IMR-90 (cell line): Measurements from ENCODE around the gene BUB1B. TPM values are rescaled to one million over a fixed set of nuclear protein-coding genes. Genes with fewer than 3 reads are reported as not detected.

ENCODE experiments used
- ATAC-seq: fragments of 200-7000 bp; cut with Tn5 transposase; 2 replicates; pipeline ENCODE4 v1.9.1; 2020; ENCODE audit warnings: low read depth, mild to moderate bottlenecking, moderate library complexity
- BruUV-seq: library from RNA; stranded (reverse); fragments of 400-500 nt; replicated peaks from 2 replicates; lab custom pipeline; 2021; lab: Mats Ljungman, UMichigan
- CTCF ChIA-PET: fragments of 300-600 bp; formaldehyde crosslinking; extraction: SDS; loops from one replicate; lab custom pipeline; 2021; ENCODE audit warnings: antibody characterized with exemption; lab: Yijun Ruan, JAX
- POLR2A ChIA-PET: fragments of 300-600 bp; sonication (Branson Sonifier 250); formaldehyde crosslinking; loops from one replicate; lab custom pipeline; 2022; ENCODE audit warnings: antibody characterized with exemption; ENCODE audit not compliant: unreplicated experiment; lab: Charles Lee
- DNase-seq: peaks from one replicate; pipeline ENCODE4 v3.0.0; 2013
- H2AFZ ChIP-seq: replicated peaks from 2 replicates; pipeline ENCODE3; 2013; ENCODE audit warnings: low read length, mild to moderate bottlenecking; ENCODE audit not compliant: poor library complexity
- H2AK5ac ChIP-seq: 2 replicates; pipeline ENCODE4 v1.6.1; 2013; ENCODE audit warnings: low read depth, low read length, inconsistent platforms
- H2AK9ac ChIP-seq: replicated peaks from 2 replicates; pipeline ENCODE3; 2013; ENCODE audit warnings: mild to moderate bottlenecking, low read depth, low read length, moderate library complexity; ENCODE audit not compliant: poor library complexity
- H2BK120ac ChIP-seq: 2 replicates; pipeline ENCODE4 v1.6.1; 2013; ENCODE audit warnings: low read depth, low read length, inconsistent platforms
- H2BK15ac ChIP-seq: 3 replicates; pipeline ENCODE4 v1.6.1; 2013; ENCODE audit warnings: low read depth, low read length, inconsistent platforms
- H2BK20ac ChIP-seq: 2 replicates; pipeline ENCODE4 v1.6.1; 2013; ENCODE audit warnings: low read depth, mild to moderate bottlenecking, inconsistent platforms, low read length, moderate library complexity
- H2BK5ac ChIP-seq: 2 replicates; pipeline ENCODE4 v1.6.1; 2013; ENCODE audit warnings: mild to moderate bottlenecking, low read depth, low read length, inconsistent platforms; ENCODE audit not compliant: poor library complexity, severe bottlenecking
- H3K14ac ChIP-seq: replicated peaks from 2 replicates; pipeline ENCODE4 v1.6.1; 2013; ENCODE audit warnings: low read depth, low read length, inconsistent platforms
- H3K18ac ChIP-seq: 2 replicates; pipeline ENCODE4 v1.6.1; 2013; ENCODE audit warnings: low read depth, low read length, control low read depth
- H3K23ac ChIP-seq: 2 replicates; pipeline ENCODE4 v1.6.1; 2013; ENCODE audit warnings: low read depth, low read length, inconsistent platforms
- H3K27ac ChIP-seq: 2 replicates; pipeline ENCODE4 v1.5.1; 2013; ENCODE audit warnings: mild to moderate bottlenecking, control low read depth, low read length; ENCODE audit not compliant: insufficient read depth
- H3K27me3 ChIP-seq: 2 replicates; pipeline ENCODE4 v1.6.1; 2013; ENCODE audit warnings: low read length; ENCODE audit not compliant: control insufficient read depth, insufficient read depth
- H3K36me3 ChIP-seq: 2 replicates; pipeline ENCODE4 v1.6.1; 2013; ENCODE audit warnings: low read length, mixed read lengths; ENCODE audit not compliant: control insufficient read depth, insufficient read depth
- H3K4ac ChIP-seq: 2 replicates; pipeline ENCODE4 v1.6.1; 2013; ENCODE audit warnings: low read depth, low read length, inconsistent platforms
- H3K4me1 ChIP-seq: 2 replicates; pipeline ENCODE4 v1.6.1; 2013; ENCODE audit warnings: low read length, mixed read lengths; ENCODE audit not compliant: control insufficient read depth, insufficient read depth
- H3K4me2 ChIP-seq: 2 replicates; pipeline ENCODE4 v1.6.1; 2013; ENCODE audit warnings: low read depth, mild to moderate bottlenecking, control low read depth, low read length, moderate library complexity
- H3K4me3 ChIP-seq: 2 replicates; pipeline ENCODE4 v1.5.1; 2013; ENCODE audit warnings: low read depth, mild to moderate bottlenecking, control low read depth, low read length, moderate library complexity; ENCODE audit not compliant: insufficient read depth
- H3K56ac ChIP-seq: 2 replicates; pipeline ENCODE4 v1.6.1; 2013; ENCODE audit warnings: low read length, inconsistent platforms; ENCODE audit not compliant: insufficient read depth; ENCODE audit errors: extremely low read depth
- H3K79me1 ChIP-seq, 2 experiments: 2 replicates each; pipeline ENCODE4 v1.6.1; 2013; ENCODE audit warnings: low read length in 2 of 2, inconsistent platforms in 1 of 2, low read depth in 1 of 2
- H3K9ac ChIP-seq: 2 replicates; pipeline ENCODE4 v1.6.1; 2013; ENCODE audit warnings: low read depth, low read length, control low read depth
- H3K9me1 ChIP-seq: 2 replicates; pipeline ENCODE4 v1.6.1; 2013; ENCODE audit warnings: low read length, inconsistent platforms; ENCODE audit not compliant: insufficient read depth
- H3K9me3 ChIP-seq: 2 replicates; pipeline ENCODE4 v1.6.1; 2013; ENCODE audit warnings: low read length; ENCODE audit not compliant: control insufficient read depth, insufficient read depth
- H4K20me1 ChIP-seq: 2 replicates; pipeline ENCODE4 v1.6.1; 2013; ENCODE audit warnings: low read length, inconsistent platforms; ENCODE audit not compliant: insufficient read depth
- H4K5ac ChIP-seq: 2 replicates; pipeline ENCODE4 v1.6.1; 2013; ENCODE audit warnings: mild to moderate bottlenecking, low read depth, low read length, control low read depth
- H4K8ac ChIP-seq, 2 experiments: 2 replicates each; pipeline ENCODE4 v1.6.1; 2013; ENCODE audit warnings: low read depth in 2 of 2, low read length in 2 of 2, control low read depth in 1 of 2, inconsistent platforms in 1 of 2
- H4K91ac ChIP-seq: 2 replicates; pipeline ENCODE4 v1.6.1; 2013; ENCODE audit warnings: low read depth, low read length, inconsistent platforms; ENCODE audit not compliant: insufficient read depth
- RFX5 ChIP-seq: IDR thresholded peaks from 2 replicates; pipeline ENCODE4 v1.8.0; 2012; ENCODE audit warnings: low read depth, mild to moderate bottlenecking, low read length, moderate library complexity
- WGBS, 2 experiments: methylation state at CpG; one replicate each; pipeline versions ENCODE4 v1.1.5 to v1.1.7; 2013; ENCODE audit warnings: missing lambda C conversion rate in 2 of 2; ENCODE audit not compliant: insufficient read length in 1 of 2; ENCODE audit errors: extremely low coverage in 2 of 2; 5-methylcytosine and 5-hydroxymethylcytosine counted together
- dilution Hi-C: fragments of 300-500 bp; cut with HindIII; formaldehyde crosslinking; loops from one replicate; pipeline ENCODE4 v1.14.3; 2018; ENCODE audit warnings: low sequenced_read_pairs; ENCODE audit not compliant: unreplicated experiment
- in situ Hi-C: fragments of 300-500 bp; cut with MboI; formaldehyde crosslinking; loops from 3 replicates; pipeline ENCODE4 v1.14.3; 2019; ENCODE audit warnings: low sequenced_read_pairs, inconsistent platforms, mixed read lengths
- intact Hi-C: fragments of 100-400 bp; cut with micrococcal nuclease; formaldehyde crosslinking; loops from 2 replicates; pipeline ENCODE4 v1.10.0; 2022
- polyA plus RNA-seq, 3 experiments: library from polyadenylated mRNA; depleted of rRNA; stranded (reverse); fragments of >200 nt; gene quantifications; 2 replicates each; pipeline ENCODE4 v1.2.3, GENCODE V29; 2012; ENCODE audit warnings: low replicate concordance in 1 of 3
- total RNA-seq: library from RNA; depleted of rRNA; stranded (reverse); fragments of >200 nt; gene quantifications from 2 replicates; pipeline ENCODE4 v1.2.3, GENCODE V29; 2012

BUB1B gene
- total and polyA plus RNA-seq, 2 of the 4 experiments (the other 2 are of a cell fraction), result 15.6 to 24.7 TPM

GRCh38 chr15:40259021-40259420 lies 98.2 kb downstream of the BUB1B start:
- intact Hi-C loops (no loop called here), dilution Hi-C loops (no loop called here), in situ Hi-C loops (no loop called here)
- Histone ChIP-seq H2AK5ac (no peak overlapping the region), H3K9me1 (peaks cover 10% of the 10 kb centered on the region), H2BK20ac (no peak overlapping the region), H3K18ac (no peak overlapping the region), H3K79me1 (no peaks in the 10 kb centered on the region), H3K27ac (no peak overlapping the region), H3K4me3 (no peak overlapping the region), H4K8ac (no peak overlapping the region), H3K4me1 (peaks cover 8% of the 10 kb centered on the region; the same call in 1 of the 2 replicates), H3K9ac (no peak overlapping the region), H2AK9ac (no peak overlapping the region), H3K4me2 (no peak overlapping the region), H2BK5ac (no peak overlapping the region), H3K14ac (no peak overlapping the region), H3K9me3 (no peaks in the 10 kb centered on the region), H3K56ac (no peak overlapping the region), H3K23ac (no peak overlapping the region), H2BK120ac (no peak overlapping the region), H3K4ac (no peak overlapping the region), H4K91ac (no peak overlapping the region), H4K20me1 (no peaks in the 10 kb centered on the region), H3K36me3 (no peaks in the 10 kb centered on the region), H3K27me3 (peaks cover 15% of the 10 kb centered on the region), H2AFZ (peak overlapping the region; percentile 63), H2BK15ac (no peak overlapping the region), H4K5ac (no peak overlapping the region)
- WGBS, 2 experiments, result no CpG with 5 or more reads among the region's 7 CpGs
- no peak for ATAC-seq
- TF ChIP-seq RFX5, result no peak
- ChIA-PET CTCF (interaction anchor here (0.6 kb wide), 1 partner anchor 15 kb away, joined by 3 read pairs; no protein-coding TSS in a partner anchor), POLR2A (no interaction called here)
- no peak for DNase-seq
- no TSS peak for BruUV-seq
